GM12875 (cell line): Measurements from ENCODE around the gene MED29.

Experiments used
- H3K4me3 ChIP-seq: one replicate; pipeline ENCODE4 v1.5.1; 2011; ENCODE audit warnings: low read depth, low read length, control low read depth
- TF ChIP-seq, protein P1 (sequence below): IDR thresholded peaks from 2 replicates; pipeline ENCODE4 v1.5.1; 2011; ENCODE audit warnings: low read depth, mild to moderate bottlenecking, control low read depth, inconsistent platforms, low read length, moderate library complexity, borderline replicate concordance; ENCODE audit not compliant: insufficient read depth

The MED29 gene

DNA sequence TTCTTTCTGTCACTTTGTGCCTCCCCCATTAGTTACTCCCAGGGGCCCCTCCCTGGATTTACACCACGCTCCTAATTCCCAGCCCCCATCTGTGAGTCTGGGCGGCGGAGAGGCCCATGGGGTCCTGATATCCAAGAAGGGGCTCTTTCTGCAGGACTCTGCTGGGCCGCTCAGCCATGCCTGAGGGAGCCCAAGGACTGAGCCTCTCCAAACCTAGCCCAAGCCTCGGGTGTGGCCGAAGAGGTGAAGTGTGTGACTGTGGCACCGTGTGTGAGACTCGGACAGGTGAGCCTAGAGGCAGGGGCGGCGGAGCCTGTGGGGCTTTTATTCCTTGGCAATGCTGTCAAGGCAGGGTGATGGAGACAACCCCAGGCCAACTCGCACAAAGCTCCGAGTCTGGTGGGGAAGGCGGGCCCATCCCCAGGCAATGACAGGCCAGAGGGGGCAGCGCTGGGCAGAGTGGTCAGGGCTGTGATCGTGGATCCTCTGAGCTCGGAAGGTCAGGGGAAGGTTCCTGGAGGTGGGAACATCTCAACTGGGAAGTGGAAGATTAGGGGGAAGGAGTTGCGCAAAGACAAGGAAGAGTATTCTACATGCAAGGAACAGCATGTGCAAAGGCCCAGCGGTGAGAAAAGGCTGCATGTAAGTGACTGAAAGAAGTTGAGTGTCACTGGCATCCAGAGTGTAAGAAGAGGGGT lies 22.9 kb downstream of the MED29 start:
- TF ChIP-seq, protein P1, sequence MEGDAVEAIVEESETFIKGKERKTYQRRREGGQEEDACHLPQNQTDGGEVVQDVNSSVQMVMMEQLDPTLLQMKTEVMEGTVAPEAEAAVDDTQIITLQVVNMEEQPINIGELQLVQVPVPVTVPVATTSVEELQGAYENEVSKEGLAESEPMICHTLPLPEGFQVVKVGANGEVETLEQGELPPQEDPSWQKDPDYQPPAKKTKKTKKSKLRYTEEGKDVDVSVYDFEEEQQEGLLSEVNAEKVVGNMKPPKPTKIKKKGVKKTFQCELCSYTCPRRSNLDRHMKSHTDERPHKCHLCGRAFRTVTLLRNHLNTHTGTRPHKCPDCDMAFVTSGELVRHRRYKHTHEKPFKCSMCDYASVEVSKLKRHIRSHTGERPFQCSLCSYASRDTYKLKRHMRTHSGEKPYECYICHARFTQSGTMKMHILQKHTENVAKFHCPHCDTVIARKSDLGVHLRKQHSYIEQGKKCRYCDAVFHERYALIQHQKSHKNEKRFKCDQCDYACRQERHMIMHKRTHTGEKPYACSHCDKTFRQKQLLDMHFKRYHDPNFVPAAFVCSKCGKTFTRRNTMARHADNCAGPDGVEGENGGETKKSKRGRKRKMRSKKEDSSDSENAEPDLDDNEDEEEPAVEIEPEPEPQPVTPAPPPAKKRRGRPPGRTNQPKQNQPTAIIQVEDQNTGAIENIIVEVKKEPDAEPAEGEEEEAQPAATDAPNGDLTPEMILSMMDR, result peak; percentile 31; the same call in 1 of the 2 replicates
- peak overlapping the region; percentile 84 for H3K4me3 ChIP-seq

DNA sequence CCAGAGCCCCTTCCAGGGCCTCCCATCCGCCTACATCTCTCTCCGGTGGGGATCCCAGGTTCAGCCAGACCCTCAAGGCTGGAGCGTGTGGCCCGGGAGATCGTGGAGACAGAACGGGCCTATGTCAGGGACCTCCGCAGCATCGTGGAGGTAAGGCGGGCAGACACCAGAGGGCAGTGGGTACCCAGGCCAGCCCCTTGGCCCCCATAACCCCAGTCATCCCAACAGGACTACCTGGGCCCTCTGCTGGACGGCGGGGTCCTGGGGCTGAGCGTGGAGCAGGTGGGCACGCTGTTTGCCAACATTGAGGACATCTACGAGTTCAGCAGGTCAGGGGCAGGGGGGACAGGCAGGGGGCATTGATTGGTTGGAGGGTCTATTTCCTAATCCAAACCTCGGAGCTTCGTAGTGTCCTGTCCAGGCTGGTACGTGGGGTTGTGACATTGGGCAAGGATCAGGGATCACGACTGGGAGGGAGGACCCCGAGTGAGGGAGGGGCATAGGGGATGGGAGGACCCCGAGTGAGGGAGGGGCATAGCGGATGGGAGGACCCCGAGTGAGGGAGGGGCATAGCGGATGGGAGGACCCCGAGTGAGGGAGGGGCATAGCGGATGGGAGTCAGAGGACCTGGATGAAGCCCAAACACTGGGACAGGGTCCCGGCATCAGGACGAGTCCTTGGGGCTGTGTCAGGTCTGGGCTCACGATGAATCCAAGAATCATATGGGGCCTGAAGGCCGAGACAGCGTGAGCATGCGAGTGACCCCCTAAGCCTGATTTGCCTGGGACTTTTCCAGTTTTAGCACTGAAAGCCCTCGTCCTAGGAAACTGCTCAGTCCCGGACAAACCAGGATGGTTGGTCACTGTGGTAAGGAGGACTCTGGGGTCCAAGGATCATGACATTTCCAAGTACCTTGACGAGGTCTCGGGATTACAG lies 24.2 kb downstream of the MED29 start:
- TF ChIP-seq, protein P1, result no peak
- no peak overlapping the region for H3K4me3 ChIP-seq

DNA sequence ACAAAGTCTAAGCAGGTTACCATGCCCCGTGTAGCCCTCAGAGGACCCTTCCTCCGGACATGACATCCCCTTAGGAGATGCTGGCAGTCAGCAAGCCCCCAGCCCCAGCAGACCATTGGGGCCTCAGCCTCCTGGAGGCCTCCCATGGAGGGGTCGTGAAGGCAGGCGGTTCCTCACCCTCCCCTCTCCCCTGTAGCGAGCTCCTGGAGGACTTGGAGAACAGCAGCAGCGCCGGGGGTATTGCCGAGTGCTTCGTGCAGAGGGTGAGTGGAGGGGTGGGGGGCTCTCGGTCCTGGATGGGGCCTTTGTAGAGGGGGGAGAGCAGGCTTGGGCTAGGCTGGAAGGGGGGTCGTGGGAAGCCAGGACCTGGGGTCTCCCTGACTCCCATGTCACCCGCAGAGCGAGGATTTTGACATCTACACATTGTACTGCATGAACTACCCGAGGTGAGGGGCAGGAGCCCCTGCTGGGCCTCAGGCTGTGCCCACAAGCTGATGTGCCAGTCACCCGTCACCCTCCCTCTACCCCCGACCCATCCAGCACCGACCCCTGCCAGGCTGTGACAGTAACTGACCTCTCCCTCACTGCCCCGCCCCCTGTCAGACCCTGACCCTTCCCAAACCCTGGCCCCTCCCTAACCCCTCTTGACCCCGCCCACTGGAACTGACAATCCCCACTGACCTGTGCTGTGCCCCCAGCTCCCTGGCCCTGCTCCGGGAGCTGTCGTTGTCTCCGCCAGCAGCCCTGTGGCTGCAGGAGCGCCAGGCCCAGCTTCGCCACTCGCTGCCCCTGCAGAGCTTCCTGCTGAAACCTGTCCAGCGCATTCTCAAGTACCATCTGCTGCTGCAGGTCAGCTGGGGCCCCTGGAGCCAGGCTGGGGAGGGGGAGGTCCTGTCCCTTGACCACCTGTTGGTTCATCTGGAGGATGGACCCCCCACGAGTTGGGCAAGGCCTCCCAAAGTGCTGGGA lies 25.3 kb downstream of the MED29 start:
- TF ChIP-seq, protein P1, result no peak
- no peak overlapping the region for H3K4me3 ChIP-seq

DNA sequence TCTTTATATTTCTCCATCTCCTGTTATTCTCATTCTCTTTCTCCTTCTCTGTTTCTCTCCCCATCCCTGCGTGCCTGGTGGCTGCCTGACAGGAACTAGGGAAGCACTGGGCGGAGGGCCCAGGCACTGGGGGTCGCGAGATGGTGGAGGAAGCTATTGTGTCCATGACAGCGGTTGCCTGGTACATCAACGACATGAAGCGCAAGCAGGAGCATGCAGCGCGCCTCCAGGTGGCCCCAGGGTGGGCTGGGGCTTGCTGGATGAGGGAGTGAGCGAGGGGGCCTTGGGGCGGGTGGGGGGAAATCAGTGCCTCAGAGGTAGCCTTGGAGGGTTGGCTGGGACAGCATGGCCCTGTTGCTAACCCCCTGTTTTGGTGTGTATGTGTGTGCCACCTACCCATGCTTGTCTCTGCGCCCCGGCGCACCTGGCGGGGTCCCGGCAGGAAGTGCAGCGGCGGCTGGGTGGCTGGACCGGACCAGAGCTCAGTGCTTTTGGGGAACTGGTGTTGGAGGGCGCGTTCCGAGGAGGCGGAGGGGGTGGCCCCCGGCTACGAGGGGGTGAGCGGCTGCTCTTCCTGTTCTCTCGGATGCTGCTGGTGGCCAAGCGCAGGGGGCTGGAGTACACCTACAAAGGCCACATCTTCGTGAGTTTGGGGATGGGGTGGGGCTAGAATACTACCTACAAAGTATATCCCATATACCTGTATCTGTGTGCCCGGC lies 26.4 kb downstream of the MED29 start:
- TF ChIP-seq, protein P1, result no peak
- H3K4me3 ChIP-seq, result no peak overlapping the region

DNA sequence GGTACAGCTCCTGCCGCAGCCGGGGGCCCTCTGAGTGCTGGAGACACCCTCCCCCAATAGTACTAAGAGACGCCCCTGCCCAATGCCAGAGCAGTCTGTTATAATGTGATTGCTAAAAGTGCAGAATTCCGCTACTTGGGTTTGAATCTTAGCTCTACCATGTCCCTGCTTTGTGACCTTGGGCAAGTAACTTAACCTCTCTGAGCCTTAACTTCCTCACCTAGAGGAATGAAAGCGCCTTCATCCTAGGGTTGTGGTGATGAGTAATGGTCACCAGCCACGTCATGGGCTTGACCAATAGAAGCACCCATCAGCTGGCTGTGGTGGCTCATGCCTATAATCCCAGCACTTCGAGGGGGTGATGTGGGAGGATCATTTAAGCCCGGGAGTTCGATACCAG lies 27.8 kb downstream of the MED29 start:
- TF ChIP-seq, protein P1, result no peak
- H3K4me3 ChIP-seq, result no peak overlapping the region

DNA sequence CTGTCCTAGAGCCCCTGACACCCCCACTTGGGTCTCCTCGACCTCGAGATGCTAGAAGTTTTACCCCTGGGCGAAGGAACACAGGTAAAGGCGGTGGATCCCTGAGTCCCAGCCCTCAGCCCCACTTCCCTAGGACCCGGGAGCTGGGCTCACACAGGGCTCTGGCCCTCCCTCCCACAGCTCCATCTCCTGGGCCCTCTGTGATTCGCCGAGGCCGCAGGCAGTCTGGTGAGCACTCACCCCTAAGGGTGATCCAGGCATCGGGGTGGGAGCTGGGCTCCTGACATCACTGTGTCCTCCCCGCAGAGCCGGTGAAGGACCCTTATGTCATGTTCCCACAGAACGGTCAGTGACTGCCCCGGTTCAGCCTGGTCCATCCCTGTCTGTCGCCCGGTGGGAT lies 29.6 kb downstream of the MED29 start:
- TF ChIP-seq, protein P1, result no peak

More for the DNA sequence above, 29.6 kb downstream of the MED29 start:
- H3K4me3 ChIP-seq, result no peak overlapping the region
